Measurements from ENCODE around the gene BSDC1. TPM values are rescaled to one million over a fixed set of nuclear protein-coding genes. Genes with fewer than 3 reads are reported as not detected.

BSDC1 gene
- total and polyA plus RNA-seq, 2 of the 13 experiments (the other 11 are each of a cell fraction or from before 2014, with no cell fraction given), result 40.3 to 64.2 TPM

DNA sequence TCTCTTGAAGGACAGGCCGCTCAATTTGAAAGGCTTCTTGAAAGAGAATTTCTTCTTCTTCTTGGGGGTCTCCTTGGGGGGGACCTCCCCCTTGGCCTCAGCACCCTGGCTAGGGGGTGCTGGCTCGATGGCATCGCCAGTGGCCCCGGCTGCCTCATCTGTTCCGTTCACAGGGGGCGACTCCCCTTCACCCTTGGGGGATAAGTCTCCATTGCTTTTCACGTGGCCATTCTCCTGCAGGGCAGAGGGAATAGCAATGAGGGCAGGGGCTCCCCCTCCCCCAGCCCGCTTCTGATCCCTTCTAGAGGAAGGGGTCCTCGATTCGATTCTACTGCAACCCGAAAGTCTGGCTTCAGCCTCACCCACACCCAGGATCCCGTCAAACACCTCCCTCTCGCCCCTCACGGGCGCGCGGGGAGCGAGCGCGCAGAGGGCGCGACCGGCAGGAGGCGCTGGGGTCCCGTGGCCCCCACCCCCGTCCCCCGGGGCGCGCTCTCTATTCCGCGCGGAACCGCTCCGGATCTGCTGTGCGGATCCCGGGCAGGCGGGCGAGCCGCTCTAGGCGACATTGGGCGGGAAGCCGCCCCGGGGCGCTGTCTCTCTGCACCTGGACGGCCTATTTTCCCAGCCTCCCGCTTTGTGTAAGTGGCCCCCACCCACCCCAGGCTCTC lies 59.2 kb downstream of the BSDC1 start (continued):
- TF ChIP-seq ETV5 (CRISPR knock-in tag; IDR thresholded peaks at IDR 0.05; ENCODE audit: borderline replicate concordance) (peak; percentile 30; the same call in 1 of the 2 replicates), MYC (CRISPR knock-in tag; IDR thresholded peaks at IDR 0.05; ENCODE audit: borderline replicate concordance) (peak; percentile 15; the same call in 1 of the 2 replicates), ZBTB25 (CRISPR knock-in tag; IDR thresholded peaks at IDR 0.05) (0 out of 2 replicates have a peak, but pooled peaks have one; percentile 22), GFI1 (CRISPR knock-in tag; IDR thresholded peaks at IDR 0.05; ENCODE audit: borderline replicate concordance) (no peak), ETV6 (CRISPR knock-in tag; conservative IDR thresholded peaks at IDR 0.05) (no peak), ZNF687 (CRISPR knock-in tag; IDR thresholded peaks at IDR 0.05) (peak; percentile 55), REXO4 (CRISPR knock-in tag; IDR thresholded peaks at IDR 0.05; ENCODE audit: borderline replicate concordance) (no peak), ZNF407 (CRISPR knock-in tag; IDR thresholded peaks at IDR 0.05; ENCODE audit: not compliant biosample characterization) (no peak)
- TF ChIP-seq, protein P1, sequence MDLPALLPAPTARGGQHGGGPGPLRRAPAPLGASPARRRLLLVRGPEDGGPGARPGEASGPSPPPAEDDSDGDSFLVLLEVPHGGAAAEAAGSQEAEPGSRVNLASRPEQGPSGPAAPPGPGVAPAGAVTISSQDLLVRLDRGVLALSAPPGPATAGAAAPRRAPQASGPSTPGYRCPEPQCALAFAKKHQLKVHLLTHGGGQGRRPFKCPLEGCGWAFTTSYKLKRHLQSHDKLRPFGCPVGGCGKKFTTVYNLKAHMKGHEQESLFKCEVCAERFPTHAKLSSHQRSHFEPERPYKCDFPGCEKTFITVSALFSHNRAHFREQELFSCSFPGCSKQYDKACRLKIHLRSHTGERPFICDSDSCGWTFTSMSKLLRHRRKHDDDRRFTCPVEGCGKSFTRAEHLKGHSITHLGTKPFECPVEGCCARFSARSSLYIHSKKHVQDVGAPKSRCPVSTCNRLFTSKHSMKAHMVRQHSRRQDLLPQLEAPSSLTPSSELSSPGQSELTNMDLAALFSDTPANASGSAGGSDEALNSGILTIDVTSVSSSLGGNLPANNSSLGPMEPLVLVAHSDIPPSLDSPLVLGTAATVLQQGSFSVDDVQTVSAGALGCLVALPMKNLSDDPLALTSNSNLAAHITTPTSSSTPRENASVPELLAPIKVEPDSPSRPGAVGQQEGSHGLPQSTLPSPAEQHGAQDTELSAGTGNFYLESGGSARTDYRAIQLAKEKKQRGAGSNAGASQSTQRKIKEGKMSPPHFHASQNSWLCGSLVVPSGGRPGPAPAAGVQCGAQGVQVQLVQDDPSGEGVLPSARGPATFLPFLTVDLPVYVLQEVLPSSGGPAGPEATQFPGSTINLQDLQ (CRISPR knock-in tag; IDR thresholded peaks at IDR 0.05), result no peak
- TF ChIP-seq, protein P2, sequence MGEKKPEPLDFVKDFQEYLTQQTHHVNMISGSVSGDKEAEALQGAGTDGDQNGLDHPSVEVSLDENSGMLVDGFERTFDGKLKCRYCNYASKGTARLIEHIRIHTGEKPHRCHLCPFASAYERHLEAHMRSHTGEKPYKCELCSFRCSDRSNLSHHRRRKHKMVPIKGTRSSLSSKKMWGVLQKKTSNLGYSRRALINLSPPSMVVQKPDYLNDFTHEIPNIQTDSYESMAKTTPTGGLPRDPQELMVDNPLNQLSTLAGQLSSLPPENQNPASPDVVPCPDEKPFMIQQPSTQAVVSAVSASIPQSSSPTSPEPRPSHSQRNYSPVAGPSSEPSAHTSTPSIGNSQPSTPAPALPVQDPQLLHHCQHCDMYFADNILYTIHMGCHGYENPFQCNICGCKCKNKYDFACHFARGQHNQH (CRISPR knock-in tag; IDR thresholded peaks at IDR 0.05), result no peak

Data from HepG2 (cell line).